ENCODE data around the gene CLPTM1L.
A peak's percentile ranks its signal among the peaks of the same experiment; 100 is the strongest.
"Not testable (repeated sequence)": the region's sequence is repeated elsewhere in the genome, so short reads cannot be mapped to it uniquely, and the experiment has no call there.

The CLPTM1L gene

DNA sequence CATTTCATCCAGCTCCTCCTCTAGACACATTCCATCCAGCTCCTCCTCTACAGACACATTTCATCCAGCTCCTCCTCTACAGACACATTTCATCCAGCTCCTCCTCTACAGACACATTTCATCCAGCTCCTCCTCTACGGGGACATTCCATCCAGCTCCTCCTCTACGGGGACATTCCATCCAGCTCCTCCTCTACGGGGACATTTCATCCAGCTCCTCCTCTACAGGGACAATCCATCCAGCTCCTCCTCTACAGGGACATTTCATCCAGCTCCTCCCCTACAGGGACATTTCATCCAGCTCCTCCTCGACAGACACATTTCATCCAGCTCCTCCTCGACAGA lies 18.4 kb downstream of the CLPTM1L start:
- not testable (repeated sequence) for DNase-seq (ENCODE audit: low read depth)

- DNase-seq (ENCODE audit: low read depth) = no peak
These were observed 18.9 kb downstream of the CLPTM1L start for GRCh38 chr5:1325870-1326531.

DNA sequence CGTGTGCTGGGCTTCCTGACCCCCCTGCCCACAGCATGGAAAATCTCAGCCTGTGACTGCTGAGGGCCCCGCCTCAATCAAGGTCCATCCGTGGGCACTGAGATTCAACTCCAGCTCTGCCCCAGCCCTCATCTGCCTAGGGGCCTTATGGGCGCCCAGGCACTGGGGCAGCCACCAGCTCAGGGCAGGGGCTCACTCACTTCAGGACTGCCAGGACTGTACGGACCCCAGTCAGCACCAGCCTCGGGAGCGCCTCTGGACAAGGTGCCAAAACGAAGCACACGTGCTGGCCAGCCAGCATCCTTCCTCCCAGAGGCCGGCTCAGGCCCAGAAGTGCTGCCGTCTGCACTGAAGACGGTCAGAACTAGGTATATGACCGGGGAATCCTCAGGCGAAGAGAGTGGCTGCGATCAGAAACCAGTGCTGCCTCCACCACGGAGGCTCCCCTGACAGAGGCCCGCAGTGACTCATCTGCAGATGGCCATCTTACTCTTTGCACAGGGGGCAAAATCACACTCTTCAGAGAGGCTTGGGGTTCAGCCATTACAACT lies 19.6 kb downstream of the CLPTM1L start:
- no peak for DNase-seq (ENCODE audit: low read depth)

- no peak for DNase-seq (ENCODE audit: low read depth)
These were observed 20.1 kb downstream of the CLPTM1L start for GRCh38 chr5:1324719-1325190.

DNA sequence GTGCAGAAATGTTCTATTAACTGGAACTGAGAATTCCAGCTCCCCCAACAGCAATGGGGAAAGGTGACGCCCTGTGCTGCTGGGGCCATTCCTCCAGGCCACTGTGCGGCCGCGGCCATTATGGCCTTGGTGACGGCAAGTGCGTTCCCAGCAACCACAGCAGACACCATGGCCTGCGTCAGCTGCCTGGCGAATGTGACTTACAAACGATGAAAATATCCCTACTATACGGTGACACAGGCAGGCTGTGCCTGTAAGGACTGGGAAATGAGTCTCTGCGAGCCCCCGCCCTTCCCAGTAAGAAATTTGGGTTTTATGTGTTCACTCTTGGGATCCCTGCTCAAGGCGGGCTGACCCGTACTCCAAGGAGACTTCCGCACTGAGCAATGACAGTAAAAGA lies 20.6 kb downstream of the CLPTM1L start:
- DNase-seq (ENCODE audit: low read depth) = no peak

- no peak for DNase-seq (ENCODE audit: low read depth)
These were observed 21.1 kb downstream of the CLPTM1L start for GRCh38 chr5:1323803-1324173.

DNA sequence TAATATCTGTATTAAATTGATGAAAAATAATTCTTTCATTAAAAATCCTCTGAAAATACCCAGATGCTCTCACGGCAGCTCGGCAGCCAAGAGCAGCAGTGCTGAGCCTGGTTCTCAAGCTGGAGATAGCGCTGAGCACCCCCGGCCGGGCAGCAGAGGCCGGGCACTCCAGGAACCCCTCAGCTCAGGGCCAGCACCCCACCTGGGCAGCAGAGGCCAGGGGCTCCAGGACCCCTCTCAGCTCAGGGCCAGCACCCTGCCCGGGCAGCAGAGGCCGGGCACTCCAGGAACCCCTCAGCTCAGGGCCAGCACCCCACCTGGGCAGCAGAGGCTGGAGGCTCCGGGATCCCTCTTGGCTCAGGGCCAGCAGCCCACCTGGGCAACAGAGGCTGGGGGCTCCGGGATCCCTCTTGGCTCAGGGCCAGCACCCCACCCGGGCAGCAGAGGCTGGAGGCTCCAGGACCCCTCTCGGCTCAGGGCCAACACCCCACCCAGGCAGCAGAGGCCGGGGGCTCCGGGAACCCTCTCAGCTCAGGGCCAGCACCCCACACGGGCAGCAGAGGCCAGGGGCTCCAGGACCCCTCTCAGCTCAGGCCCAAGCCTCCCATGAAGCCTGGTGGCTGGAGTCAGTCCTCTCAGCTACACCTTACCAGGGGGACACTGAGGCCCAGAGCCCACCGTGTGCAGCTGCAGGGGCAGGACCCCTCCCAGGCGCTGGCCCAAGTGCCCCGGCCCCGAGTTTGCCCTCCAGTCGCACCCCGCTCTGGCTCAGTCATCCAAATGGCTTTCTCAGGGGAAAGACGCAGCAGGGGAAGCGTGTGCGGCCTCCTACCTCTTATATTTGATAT lies 21.7 kb downstream of the CLPTM1L start:
- DNase-seq (ENCODE audit: low read depth) = no peak

DNA sequence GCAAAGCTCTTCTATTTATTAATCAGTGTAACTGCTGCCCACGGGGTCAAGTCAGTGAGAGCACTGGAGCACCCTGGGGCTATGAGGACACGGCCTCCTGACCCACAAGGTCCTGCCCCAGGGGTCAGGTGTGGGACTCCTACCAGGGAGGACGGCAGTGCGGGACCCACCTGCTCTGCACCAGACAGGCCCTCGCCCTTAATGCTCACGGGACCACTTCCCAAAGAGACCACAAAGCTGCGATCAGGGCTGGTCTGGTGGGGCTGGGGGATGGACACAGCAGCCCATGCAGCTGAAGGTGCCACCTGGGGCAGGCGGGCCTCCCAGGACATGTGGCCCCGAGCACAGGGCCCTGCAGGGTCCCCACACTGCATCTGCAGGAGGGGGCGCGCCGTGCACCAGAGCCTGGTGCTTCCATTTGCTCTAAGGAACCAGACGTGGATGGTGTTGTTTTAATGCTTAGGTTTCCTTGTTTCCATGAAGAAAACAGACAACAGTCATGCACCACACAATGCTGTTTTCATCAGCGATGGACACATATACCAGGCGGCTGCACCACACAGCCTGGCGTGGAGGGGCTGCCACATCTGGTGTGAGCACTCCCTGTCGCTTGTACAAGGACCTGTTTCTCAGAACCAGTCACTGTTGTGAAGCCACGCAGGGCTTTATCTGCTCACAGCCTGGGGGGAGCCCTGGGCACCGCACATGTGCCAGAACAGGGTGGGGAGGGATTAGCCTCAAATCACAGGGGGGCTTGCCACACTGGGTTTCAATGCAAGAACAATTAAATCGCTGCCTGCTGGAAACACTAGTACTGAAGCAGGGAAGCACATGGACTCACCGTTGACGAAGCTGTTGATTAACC lies 22.6 kb downstream of the CLPTM1L start:
- DNase-seq (ENCODE audit: low read depth) = no peak

- DNase-seq (ENCODE audit: low read depth) = no peak
These were observed 23.3 kb downstream of the CLPTM1L start for GRCh38 chr5:1321576-1321975.

DNA sequence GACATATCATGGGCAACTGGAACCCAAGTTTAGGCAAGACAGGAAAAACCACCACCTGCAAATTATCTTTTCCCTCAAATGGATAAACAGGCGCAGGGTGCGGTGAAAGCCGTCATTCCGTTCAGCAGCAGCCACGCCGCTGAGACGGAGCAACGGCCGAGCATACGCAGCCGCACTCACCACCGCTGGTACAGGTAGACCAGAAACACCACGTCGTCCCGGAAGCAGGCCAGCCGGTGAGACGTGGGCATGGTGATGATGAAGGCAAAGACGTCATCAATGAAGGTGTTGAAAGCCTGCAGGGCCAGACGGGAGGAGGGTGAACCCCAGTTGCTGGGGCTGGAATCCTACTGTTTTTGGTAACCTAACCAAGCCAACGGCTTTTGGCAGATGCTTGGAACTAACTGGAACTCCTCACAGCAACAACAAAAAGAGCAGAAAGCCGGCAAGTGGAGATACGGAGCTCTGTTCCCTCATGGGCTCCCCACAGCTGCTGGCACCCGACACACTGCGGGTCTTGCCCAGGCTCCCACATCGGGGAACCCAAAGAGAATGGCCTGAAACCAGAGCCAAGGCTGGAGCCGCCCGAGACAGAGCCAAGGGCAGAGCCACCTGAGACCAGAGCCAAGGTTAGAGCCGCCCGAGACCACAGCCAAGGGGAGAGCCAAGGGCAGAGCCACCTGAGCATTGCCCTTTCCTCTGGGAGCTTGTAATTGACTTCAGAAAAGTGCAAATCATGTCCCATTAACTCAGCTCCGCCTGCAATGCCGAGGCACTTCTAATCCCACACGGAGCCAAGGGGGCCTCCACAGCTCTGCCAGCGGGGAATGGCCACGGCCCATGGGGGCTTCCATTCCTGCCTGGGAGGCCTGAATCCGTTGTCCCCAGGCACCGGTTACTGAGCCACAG lies 24.2 kb downstream of the CLPTM1L start:
- no peak for DNase-seq (ENCODE audit: low read depth)

GRCh38 chr5:1319436-1320256 lies 25.3 kb downstream of the CLPTM1L start:
- DNase-seq (ENCODE audit: low read depth) = no peak

- DNase-seq (ENCODE audit: low read depth) = no peak
These were observed 26.1 kb downstream of the CLPTM1L start for GRCh38 chr5:1318659-1319251.

GRCh38 chr5:1317921-1318565 lies 26.9 kb downstream of the CLPTM1L start:
- no peak for DNase-seq (ENCODE audit: low read depth)

DNA sequence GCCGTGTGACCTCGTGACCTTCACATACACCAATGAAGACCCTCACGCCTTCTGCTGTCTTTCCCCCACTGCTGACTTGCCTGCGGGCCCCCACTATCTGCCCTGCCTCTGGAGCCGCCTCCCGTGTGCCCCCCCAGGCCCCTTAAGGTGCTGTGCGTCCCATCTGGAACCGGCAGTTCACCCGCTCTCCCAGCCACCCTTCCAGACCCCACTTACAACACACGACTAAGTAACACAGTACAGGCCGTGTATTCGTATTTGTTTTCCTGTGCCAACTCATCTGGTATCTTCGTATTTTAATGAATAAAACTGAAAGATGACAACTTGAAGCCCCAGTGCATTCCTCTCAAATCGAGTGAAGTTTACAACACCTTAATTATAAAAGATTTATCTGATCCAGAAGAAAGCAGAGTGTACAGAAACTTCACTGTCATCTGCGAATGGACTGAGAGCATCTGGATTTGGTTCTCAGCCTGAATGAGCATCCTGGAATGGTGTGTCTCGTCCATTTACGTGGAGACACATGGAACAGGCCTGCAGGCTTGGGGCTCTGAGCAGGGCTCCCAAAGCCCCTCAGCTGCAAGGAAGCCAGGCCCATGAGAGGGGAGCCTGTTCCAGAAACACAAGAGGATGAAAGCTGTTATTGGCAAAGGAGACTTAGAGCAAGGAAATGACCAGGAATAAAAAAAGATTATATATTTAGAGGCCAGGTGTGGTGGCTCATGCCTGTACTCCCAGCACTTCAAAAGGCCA lies 28.1 kb downstream of the CLPTM1L start:
- no peak for DNase-seq (ENCODE audit: low read depth)

- DNase-seq (ENCODE audit: low read depth) = peak; percentile 24
These were observed 29.0 kb downstream of the CLPTM1L start for GRCh38 chr5:1315709-1316587.

GRCh38 chr5:1315018-1315708 lies 29.7 kb downstream of the CLPTM1L start:
- no peak for DNase-seq (ENCODE audit: low read depth)

GRCh38 chr5:1314564-1314982 lies 30.3 kb downstream of the CLPTM1L start:
- DNase-seq (ENCODE audit: low read depth) = no peak
